WERI-Rb-1 (cell line): ENCODE results near the gene ELN.

Experiments
- DNase-seq: peaks from one replicate; pipeline ENCODE4 v3.0.0-alpha.2; 2020
- H3K27ac ChIP-seq: fragments of 250-450 bp; sonication (Bioruptor Pico); 2 replicates; pipeline ENCODE4 v1.5.1; 2020; ENCODE audit warnings: mild to moderate bottlenecking, moderate library complexity
- H3K27me3 ChIP-seq: fragments of 250-450 bp; sonication (Bioruptor Pico); 2 replicates; pipeline ENCODE4 v1.5.1; 2021; ENCODE audit warnings: mild to moderate bottlenecking, low read depth, moderate library complexity; ENCODE audit not compliant: insufficient read depth, severe bottlenecking
- H3K36me3 ChIP-seq: fragments of 250-450 bp; sonication (Bioruptor Pico); 2 replicates; pipeline ENCODE4 v1.5.1; 2020; ENCODE audit warnings: mild to moderate bottlenecking, moderate library complexity
- H3K4me3 ChIP-seq: 2 replicates; pipeline ENCODE4 v1.5.1; 2011; ENCODE audit warnings: low read depth, mild to moderate bottlenecking, control low read depth, low read length
- H3K9me3 ChIP-seq: fragments of 250-450 bp; sonication (Bioruptor Pico); 2 replicates; pipeline ENCODE4 v1.5.1; 2021; ENCODE audit warnings: mild to moderate bottlenecking, moderate library complexity; ENCODE audit not compliant: severe bottlenecking
- CTCF ChIP-seq: IDR thresholded peaks from 2 replicates; pipeline ENCODE4 v1.5.1; 2011; ENCODE audit warnings: low read depth, mild to moderate bottlenecking, control low read depth, inconsistent platforms, low read length

ELN gene

GRCh38 chr7:73991522-73992100, 36.4 kb upstream of the ELN start:
- no peak for TF ChIP-seq CTCF
- DNase-seq: no peak
- Histone ChIP-seq H3K36me3 (no peaks in the 10 kb centered on the region), H3K4me3 (no peak overlapping the region), H3K9me3 (peaks cover 17% of the 10 kb centered on the region), H3K27ac (no peak overlapping the region), H3K27me3 (no peaks in the 10 kb centered on the region)

GRCh38 chr7:73992101-73992562, 35.8 kb upstream of the ELN start:
- no peak for DNase-seq
- TF ChIP-seq CTCF: no peak
- Histone ChIP-seq H3K27ac (no peak overlapping the region), H3K9me3 (peaks cover 17% of the 10 kb centered on the region), H3K27me3 (no peaks in the 10 kb centered on the region), H3K4me3 (no peak overlapping the region), H3K36me3 (no peaks in the 10 kb centered on the region)

GRCh38 chr7:73994023-73994422, 34.0 kb upstream of the ELN start:
- H3K27me3 ChIP-seq: no peaks in the 10 kb centered on the region
- H3K27ac ChIP-seq: no peak overlapping the region
- H3K4me3 ChIP-seq: no peak overlapping the region
- no peaks in the 10 kb centered on the region for H3K36me3 ChIP-seq
- no peak for DNase-seq
- H3K9me3 ChIP-seq: peaks cover 17% of the 10 kb centered on the region
- TF ChIP-seq CTCF: no peak

- DNase-seq: no peak
- Histone ChIP-seq H3K36me3 (no peaks in the 10 kb centered on the region), H3K27me3 (no peaks in the 10 kb centered on the region), H3K4me3 (no peak overlapping the region), H3K9me3 (peaks cover 17% of the 10 kb centered on the region), H3K27ac (no peak overlapping the region)
- TF ChIP-seq CTCF: no peak
Observed at GRCh38 chr7:73994761-73995160, 33.2 kb upstream of the ELN start.

- Histone ChIP-seq H3K27me3 (no peaks in the 10 kb centered on the region), H3K36me3 (no peaks in the 10 kb centered on the region), H3K27ac (no peak overlapping the region), H3K4me3 (no peak overlapping the region), H3K9me3 (peaks cover 17% of the 10 kb centered on the region)
- DNase-seq: no peak
- no peak for TF ChIP-seq CTCF
Observed at GRCh38 chr7:73995330-73995729, 32.6 kb upstream of the ELN start.
